MM.1S (cell line): Measurements from ENCODE around the gene CCDC59.

ENCODE experiments used
- DNase-seq: peaks from one replicate; pipeline ENCODE4 v3.0.0-alpha.2; 2015
- H2AFZ ChIP-seq: fragments of 300-600 bp; sonication (generic); 2 replicates; pipeline ENCODE4 v1.6.0; 2016; ENCODE audit warnings: antibody characterized with exemption, low read length
- H3F3A ChIP-seq: fragments of 300-600 bp; sonication (generic); 2 replicates; pipeline ENCODE4 v1.6.1; 2016; ENCODE audit warnings: mild to moderate bottlenecking, antibody characterized with exemption, low read length, moderate library complexity, mixed read lengths; ENCODE audit not compliant: insufficient read depth
- H3K27ac ChIP-seq: fragments of 300-600 bp; sonication (generic); 2 replicates; pipeline ENCODE4 v1.5.1; 2016; ENCODE audit warnings: mild to moderate bottlenecking, low read length
- H3K27me3 ChIP-seq: fragments of 300-600 bp; sonication (generic); replicated peaks from 2 replicates; pipeline ENCODE4 v1.6.0; 2016; ENCODE audit warnings: low read length; ENCODE audit not compliant: insufficient read depth
- H3K36me3 ChIP-seq: fragments of 300-600 bp; sonication (generic); replicated peaks from 2 replicates; pipeline ENCODE4 v1.6.1; 2016; ENCODE audit warnings: mild to moderate bottlenecking, low read length, mixed read lengths; ENCODE audit not compliant: insufficient read depth
- H3K4me1 ChIP-seq: fragments of 300-600 bp; sonication (generic); 2 replicates; pipeline ENCODE4 v1.6.1; 2016; ENCODE audit warnings: low read length, mixed read lengths
- H3K4me2 ChIP-seq: fragments of 300-600 bp; sonication (generic); 2 replicates; pipeline ENCODE4 v1.6.0; 2016; ENCODE audit warnings: low read depth, low read length
- H3K4me3 ChIP-seq: fragments of 300-600 bp; sonication (generic); 2 replicates; pipeline ENCODE4 v1.5.1; 2016; ENCODE audit warnings: low read length, mixed read lengths
- H3K79me2 ChIP-seq: fragments of 300-600 bp; sonication (generic); 2 replicates; pipeline ENCODE4 v1.6.1; 2016; ENCODE audit warnings: mixed run types, low read length, mixed read lengths
- H3K9ac ChIP-seq: fragments of 300-600 bp; sonication (generic); 2 replicates; pipeline ENCODE4 v1.6.1; 2016; ENCODE audit warnings: low read length, mixed read lengths
- H3K9me2 ChIP-seq: fragments of 300-600 bp; sonication (generic); replicated peaks from 2 replicates; pipeline ENCODE4 v1.6.1; 2016; ENCODE audit warnings: mild to moderate bottlenecking, low read length, mixed read lengths; ENCODE audit not compliant: insufficient read depth
- H3K9me3 ChIP-seq: fragments of 300-600 bp; sonication (generic); replicated peaks from 2 replicates; pipeline ENCODE4 v1.6.1; 2016; ENCODE audit warnings: mild to moderate bottlenecking, low read length, mixed read lengths; ENCODE audit not compliant: insufficient read depth
- H4K20me1 ChIP-seq: fragments of 300-600 bp; sonication (generic); 2 replicates; pipeline ENCODE4 v1.6.1; 2016; ENCODE audit warnings: mild to moderate bottlenecking, low read length, moderate library complexity, mixed read lengths; ENCODE audit not compliant: insufficient read depth
- CTCF ChIP-seq: fragments of 300-600 bp; sonication (generic); IDR thresholded peaks from 2 replicates; pipeline ENCODE4 v1.5.1; 2016; ENCODE audit warnings: antibody characterized with exemption, low read length, mixed read lengths
- EZH2 ChIP-seq: fragments of 300-600 bp; sonication (generic); optimal IDR thresholded peaks from 2 replicates; pipeline ENCODE3; 2017; ENCODE audit warnings: low read depth, mild to moderate bottlenecking, antibody characterized with exemption, low read length, mixed read lengths
- EZH2phosphoT487 ChIP-seq: fragments of 300-600 bp; sonication (generic); IDR thresholded peaks from 2 replicates; pipeline ENCODE4 v1.6.1; 2018; ENCODE audit warnings: antibody characterized with exemption, low read length

CCDC59 gene

GRCh38 chr12:82357845-82358199, 365 bp downstream of the CCDC59 start:
- Histone ChIP-seq H3K9me2 (no peaks in the 10 kb centered on the region), H3K36me3 (peaks cover 15% of the 10 kb centered on the region), H3K4me1 (peaks cover 16% of the 10 kb centered on the region; the same call in 1 of the 2 replicates), H3K4me2 (peak overlapping the region; percentile 98), H4K20me1 (no peaks in the 10 kb centered on the region), H3K4me3 (peak overlapping the region; percentile 100), H3K27me3 (no peaks in the 10 kb centered on the region), H3K9ac (peak overlapping the region; percentile 98), H3K79me2 (peaks cover 46% of the 10 kb centered on the region), H3K27ac (peak overlapping the region; percentile 89; the same call in 1 of the 2 replicates), H3K9me3 (no peaks in the 10 kb centered on the region), H3F3A (no peaks in the 10 kb centered on the region), H2AFZ (peak overlapping the region; percentile 93)
- TF ChIP-seq CTCF (no peak), EZH2 (no peak), EZH2phosphoT487 (no peak)
- DNase-seq = no peak

- Histone ChIP-seq H3K9me3 (no peaks in the 10 kb centered on the region), H3K9me2 (no peaks in the 10 kb centered on the region), H2AFZ (peak overlapping the region; percentile 93), H3K36me3 (peaks cover 15% of the 10 kb centered on the region), H3K27me3 (no peaks in the 10 kb centered on the region), H3K4me2 (peak overlapping the region; percentile 98), H3F3A (no peaks in the 10 kb centered on the region), H3K79me2 (peaks cover 46% of the 10 kb centered on the region), H4K20me1 (no peaks in the 10 kb centered on the region), H3K9ac (peak overlapping the region; percentile 98), H3K4me3 (peak overlapping the region; percentile 100), H3K27ac (no peak overlapping the region), H3K4me1 (peaks cover 16% of the 10 kb centered on the region; the same call in 1 of the 2 replicates)
- no peak for DNase-seq
- TF ChIP-seq CTCF = no peak
- TF ChIP-seq EZH2phosphoT487 = no peak
- TF ChIP-seq EZH2 = no peak
These were observed 847 bp downstream of the CCDC59 start for GRCh38 chr12:82357340-82357739.

- Histone ChIP-seq H3K27me3 (no peaks in the 10 kb centered on the region), H3K4me3 (no peak overlapping the region), H3K4me2 (no peak overlapping the region), H4K20me1 (no peaks in the 10 kb centered on the region), H3K27ac (no peak overlapping the region), H3K9me3 (no peaks in the 10 kb centered on the region), H3K36me3 (peaks cover 12% of the 10 kb centered on the region), H2AFZ (no peak overlapping the region), H3F3A (no peaks in the 10 kb centered on the region), H3K4me1 (0 out of 2 replicates have a peak, but pooled peaks cover 5% of the 10 kb centered on the region), H3K79me2 (peaks cover 12% of the 10 kb centered on the region), H3K9me2 (no peaks in the 10 kb centered on the region), H3K9ac (no peak overlapping the region)
- no peak for TF ChIP-seq EZH2phosphoT487
- no peak for TF ChIP-seq CTCF
- TF ChIP-seq EZH2 = no peak
- DNase-seq = no peak
These were observed 6.8 kb downstream of the CCDC59 start for GRCh38 chr12:82351390-82351789.
